GM12892 (cell line): Measurements from ENCODE around the gene TMEFF1.

Experiments
- POLR2A ChIP-seq: IDR thresholded peaks from 2 replicates; pipeline ENCODE4 v1.6.1; 2011; ENCODE audit warnings: low read depth, low read length, control low read depth
- TAF1 ChIP-seq: IDR thresholded peaks from 2 replicates; pipeline ENCODE4 v1.6.1; 2011; ENCODE audit warnings: low read depth, mild to moderate bottlenecking, control low read depth, low read length, borderline replicate concordance

DNA sequence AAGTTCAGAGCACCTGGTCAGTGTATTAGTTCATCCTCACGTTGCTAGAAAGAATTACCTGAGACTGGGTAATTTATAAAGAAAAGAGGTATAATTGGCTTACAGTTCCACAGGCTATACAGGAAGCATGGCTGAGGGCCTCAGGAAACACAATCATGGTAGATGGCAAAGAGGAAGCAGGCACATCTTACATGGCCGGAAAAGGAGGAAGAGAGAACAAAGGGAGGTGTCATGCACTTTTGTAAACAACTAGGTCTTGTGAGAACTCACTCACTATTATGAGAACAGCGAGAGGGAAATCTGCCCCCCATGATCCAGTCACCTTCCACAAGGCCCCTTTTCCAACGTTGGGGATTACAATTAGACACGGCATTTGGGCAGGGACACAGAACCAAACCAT, 76.1 kb downstream of the TMEFF1 start:
- TF ChIP-seq POLR2A, result no peak
- no peak for TF ChIP-seq TAF1
